ENCODE results near the gene ALG11. TPM values are rescaled to one million over a fixed set of nuclear protein-coding genes. Genes with fewer than 3 reads are reported as not detected.

The ALG11 gene, protein sequence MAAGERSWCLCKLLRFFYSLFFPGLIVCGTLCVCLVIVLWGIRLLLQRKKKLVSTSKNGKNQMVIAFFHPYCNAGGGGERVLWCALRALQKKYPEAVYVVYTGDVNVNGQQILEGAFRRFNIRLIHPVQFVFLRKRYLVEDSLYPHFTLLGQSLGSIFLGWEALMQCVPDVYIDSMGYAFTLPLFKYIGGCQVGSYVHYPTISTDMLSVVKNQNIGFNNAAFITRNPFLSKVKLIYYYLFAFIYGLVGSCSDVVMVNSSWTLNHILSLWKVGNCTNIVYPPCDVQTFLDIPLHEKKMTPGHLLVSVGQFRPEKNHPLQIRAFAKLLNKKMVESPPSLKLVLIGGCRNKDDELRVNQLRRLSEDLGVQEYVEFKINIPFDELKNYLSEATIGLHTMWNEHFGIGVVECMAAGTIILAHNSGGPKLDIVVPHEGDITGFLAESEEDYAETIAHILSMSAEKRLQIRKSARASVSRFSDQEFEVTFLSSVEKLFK
- total RNA-seq: 9.4 and 32.0 TPM in 2 replicates

GRCh38 chr13:52011632-52012511, at the start of gene ALG11:
ALG11 (plus strand) TSS chr13:52012398; CDS start chr13:52012419, 21 bp downstream.

DNA sequence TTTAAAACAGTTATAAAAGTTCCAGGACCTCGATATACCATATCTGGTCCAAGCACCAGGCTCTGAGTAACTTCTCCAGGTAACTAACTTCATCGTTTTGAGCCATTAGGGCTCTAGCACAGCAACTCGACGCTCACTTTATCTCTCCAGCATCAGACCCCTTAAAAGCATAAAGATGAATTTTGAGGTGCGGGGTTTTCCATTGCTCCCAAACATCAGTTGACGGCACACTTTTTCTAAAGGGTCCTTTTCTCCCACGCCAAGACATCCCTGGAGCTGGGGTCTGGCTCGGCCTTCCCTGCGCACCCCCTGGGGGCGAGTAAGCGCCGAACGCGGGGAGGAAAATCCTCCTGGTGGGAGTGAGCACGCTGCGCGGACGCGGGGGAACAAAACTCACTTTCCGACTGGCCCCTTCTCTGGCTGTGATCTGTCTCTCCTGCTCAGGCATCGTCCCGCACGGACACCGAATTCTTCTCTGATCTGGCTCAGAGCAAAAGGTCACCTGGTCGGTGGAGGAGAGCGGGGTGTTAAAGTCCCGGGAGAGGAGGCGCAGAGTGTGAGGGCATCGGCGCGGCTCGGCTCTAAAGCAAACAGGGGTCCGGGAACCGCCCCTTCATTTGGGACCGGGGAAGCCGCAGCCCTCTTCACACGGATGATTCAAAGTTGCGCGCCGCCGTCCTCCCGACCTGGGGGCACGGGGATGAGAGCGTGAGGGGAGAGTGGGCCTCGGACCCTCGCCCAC, 1.1 kb upstream of the ALG11 start, which contains the start of gene ATP7B:
ATP7B (minus strand) TSS at position 561 of the 742 bp plus-strand sequence; CDS start at position 448, 113 bp downstream.

GRCh38 chr13:52024481-52024880, 12.3 kb downstream of the ALG11 start, which contains the start of gene UTP14C:
UTP14C (plus strand) TSS chr13:52024691; CDS start chr13:52028805, 4,114 bp downstream.

Other genes with a start within 250 kb of the ALG11 start
- 1.8 and 5.8 TPM in 2 replicates for gene DHRS12, start 208.2 kb upstream of the ALG11 start, total RNA-seq
- not detected in 2 replicates for gene TMEM272, start 167.2 kb upstream of the ALG11 start, total RNA-seq
- gene CCDC70, start 150.4 kb upstream of the ALG11 start, total RNA-seq: not detected in 2 replicates
- 2.9 and 3.1 TPM in 2 replicates for gene ATP7B, start 948 bp upstream of the ALG11 start, total RNA-seq
- gene UTP14C, start 12.3 kb downstream of the ALG11 start, total RNA-seq: 9.1 and 14.5 TPM in 2 replicates
- not detected in 2 replicates for gene NEK5, start 116.7 kb downstream of the ALG11 start, total RNA-seq
- gene NEK3, start 147.2 kb downstream of the ALG11 start, total RNA-seq: 6.1 and 8.5 TPM in 2 replicates

Measured in epithelial cell of alveolus of lung (primary cell).